ENCODE results near the gene YBX1.

The YBX1 gene

DNA sequence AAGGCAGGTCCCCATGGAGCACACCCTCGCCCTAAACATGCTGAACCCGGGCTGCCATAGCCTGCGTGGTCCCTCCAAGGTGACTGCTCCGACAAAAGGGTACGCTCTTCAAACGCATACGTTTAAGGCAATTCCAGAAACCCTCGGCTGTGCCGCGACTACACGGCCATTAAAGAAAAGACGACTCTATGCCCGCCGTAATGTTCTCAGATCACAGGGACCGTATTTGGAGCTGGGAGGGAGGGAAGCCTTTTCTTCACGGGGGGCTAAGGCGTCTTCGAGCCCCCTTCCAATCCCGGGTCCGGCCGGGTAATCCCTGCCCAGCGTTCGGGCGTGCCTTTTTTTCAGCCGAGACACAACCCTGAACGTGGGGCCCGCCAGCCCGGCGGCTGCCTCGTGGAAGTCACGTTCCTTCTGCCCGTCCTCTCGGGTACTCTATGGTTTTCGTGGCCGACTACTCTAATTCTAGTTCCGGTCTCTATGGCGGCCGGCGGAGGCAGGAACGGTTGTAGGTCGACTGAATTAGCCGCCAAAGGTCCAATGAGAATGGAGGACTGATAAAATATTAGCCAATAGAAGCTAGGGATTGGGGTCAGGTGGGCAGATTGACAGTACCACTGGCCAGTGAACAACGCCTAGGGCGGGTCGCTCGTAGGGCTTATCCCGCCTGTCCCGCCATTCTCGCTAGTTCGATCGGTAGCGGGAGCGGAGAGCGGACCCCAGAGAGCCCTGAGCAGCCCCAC, at the start of gene YBX1:
Gene YBX1, plus strand, starts transcription at position 678 of the 743 bp plus-strand sequence. CDS start 148 bp downstream, outside the sequence.
- H3K36me3 ChIP-seq = peaks cover 41% of the 10 kb centered on the region
- H3K4me3 ChIP-seq (ENCODE audit: low read depth, low read length) = peak within 1 kb of the TSS; percentile 97
- peak; percentile 97 for DNase-seq
- H3K9me3 ChIP-seq (ENCODE audit: severe bottlenecking) = no peaks in the 10 kb centered on the region
- peak within 1 kb of the TSS; percentile 91 for H3K27ac ChIP-seq
- TF ChIP-seq, protein P1, sequence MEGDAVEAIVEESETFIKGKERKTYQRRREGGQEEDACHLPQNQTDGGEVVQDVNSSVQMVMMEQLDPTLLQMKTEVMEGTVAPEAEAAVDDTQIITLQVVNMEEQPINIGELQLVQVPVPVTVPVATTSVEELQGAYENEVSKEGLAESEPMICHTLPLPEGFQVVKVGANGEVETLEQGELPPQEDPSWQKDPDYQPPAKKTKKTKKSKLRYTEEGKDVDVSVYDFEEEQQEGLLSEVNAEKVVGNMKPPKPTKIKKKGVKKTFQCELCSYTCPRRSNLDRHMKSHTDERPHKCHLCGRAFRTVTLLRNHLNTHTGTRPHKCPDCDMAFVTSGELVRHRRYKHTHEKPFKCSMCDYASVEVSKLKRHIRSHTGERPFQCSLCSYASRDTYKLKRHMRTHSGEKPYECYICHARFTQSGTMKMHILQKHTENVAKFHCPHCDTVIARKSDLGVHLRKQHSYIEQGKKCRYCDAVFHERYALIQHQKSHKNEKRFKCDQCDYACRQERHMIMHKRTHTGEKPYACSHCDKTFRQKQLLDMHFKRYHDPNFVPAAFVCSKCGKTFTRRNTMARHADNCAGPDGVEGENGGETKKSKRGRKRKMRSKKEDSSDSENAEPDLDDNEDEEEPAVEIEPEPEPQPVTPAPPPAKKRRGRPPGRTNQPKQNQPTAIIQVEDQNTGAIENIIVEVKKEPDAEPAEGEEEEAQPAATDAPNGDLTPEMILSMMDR (IDR thresholded peaks at IDR 0.05; ENCODE audit: low read depth, low read length) = no peak
- no peaks in the 10 kb centered on the region for H3K27me3 ChIP-seq (ENCODE audit: insufficient read depth, low read depth, severe bottlenecking)

GRCh38 chr1:42639116-42639515, 43.1 kb upstream of the YBX1 start:
- no peaks in the 10 kb centered on the region for H3K36me3 ChIP-seq
- peak overlapping the region; percentile 34 for H3K27ac ChIP-seq
- H3K27me3 ChIP-seq (ENCODE audit: insufficient read depth, low read depth, severe bottlenecking) = no peaks in the 10 kb centered on the region
- TF ChIP-seq, protein P1 (IDR thresholded peaks at IDR 0.05; ENCODE audit: low read depth, low read length) = no peak
- peaks cover 2% of the 10 kb centered on the region for H3K9me3 ChIP-seq (ENCODE audit: severe bottlenecking)
- no peak overlapping the region for H3K4me3 ChIP-seq (ENCODE audit: low read depth, low read length)
- DNase-seq = no peak

DNA sequence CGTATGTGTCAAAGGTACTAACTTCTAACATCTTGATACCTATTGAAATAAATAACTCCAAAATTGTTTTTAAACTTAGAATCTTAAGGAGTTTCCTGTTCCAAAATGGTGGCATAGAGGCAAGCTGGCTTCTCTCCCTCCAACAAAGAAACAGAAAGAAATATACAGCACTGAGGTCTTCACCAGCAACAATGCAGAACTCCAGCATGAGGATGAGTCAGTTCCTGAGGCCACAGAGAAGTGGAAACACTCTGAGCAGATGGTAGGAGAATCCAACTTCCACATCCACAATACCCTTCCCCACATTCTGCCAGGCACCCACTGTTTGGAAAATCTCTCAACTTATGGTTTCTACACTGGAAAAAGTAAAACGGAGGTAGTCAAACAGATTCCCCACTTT, 36.2 kb upstream of the YBX1 start:
- H3K27me3 ChIP-seq (ENCODE audit: insufficient read depth, low read depth, severe bottlenecking) = no peaks in the 10 kb centered on the region
- no peak for DNase-seq
- H3K27ac ChIP-seq = no peak overlapping the region
- no peaks in the 10 kb centered on the region for H3K36me3 ChIP-seq
- no peaks in the 10 kb centered on the region for H3K9me3 ChIP-seq (ENCODE audit: severe bottlenecking)
- TF ChIP-seq, protein P1 (IDR thresholded peaks at IDR 0.05; ENCODE audit: low read depth, low read length) = no peak
- H3K4me3 ChIP-seq (ENCODE audit: low read depth, low read length) = no peak overlapping the region

DNA sequence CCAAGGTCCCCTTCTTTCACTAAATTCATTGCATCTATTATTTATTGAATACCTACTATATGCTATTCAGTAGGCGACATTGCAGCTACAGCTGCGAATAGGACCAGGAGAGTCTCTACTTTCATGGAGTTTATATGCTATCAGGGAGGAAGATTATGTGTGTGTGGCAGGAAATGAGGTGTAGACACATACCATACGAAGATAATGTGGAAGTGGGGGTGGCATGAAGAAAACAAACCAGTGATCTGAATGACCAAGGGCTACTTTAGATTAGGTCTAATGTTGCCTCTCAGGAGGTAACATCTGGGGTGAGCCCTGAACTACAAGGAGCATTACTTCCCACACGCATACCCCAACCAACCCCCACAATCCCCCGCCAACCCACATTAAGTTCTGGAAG, 25.0 kb upstream of the YBX1 start:
- Histone ChIP-seq H3K27me3 (ENCODE audit: insufficient read depth, low read depth, severe bottlenecking) (no peaks in the 10 kb centered on the region), H3K27ac (no peak overlapping the region), H3K4me3 (ENCODE audit: low read depth, low read length) (no peak overlapping the region), H3K36me3 (peaks cover 27% of the 10 kb centered on the region), H3K9me3 (ENCODE audit: severe bottlenecking) (no peaks in the 10 kb centered on the region)
- DNase-seq = no peak
- TF ChIP-seq, protein P1 (IDR thresholded peaks at IDR 0.05; ENCODE audit: low read depth, low read length) = no peak

DNA sequence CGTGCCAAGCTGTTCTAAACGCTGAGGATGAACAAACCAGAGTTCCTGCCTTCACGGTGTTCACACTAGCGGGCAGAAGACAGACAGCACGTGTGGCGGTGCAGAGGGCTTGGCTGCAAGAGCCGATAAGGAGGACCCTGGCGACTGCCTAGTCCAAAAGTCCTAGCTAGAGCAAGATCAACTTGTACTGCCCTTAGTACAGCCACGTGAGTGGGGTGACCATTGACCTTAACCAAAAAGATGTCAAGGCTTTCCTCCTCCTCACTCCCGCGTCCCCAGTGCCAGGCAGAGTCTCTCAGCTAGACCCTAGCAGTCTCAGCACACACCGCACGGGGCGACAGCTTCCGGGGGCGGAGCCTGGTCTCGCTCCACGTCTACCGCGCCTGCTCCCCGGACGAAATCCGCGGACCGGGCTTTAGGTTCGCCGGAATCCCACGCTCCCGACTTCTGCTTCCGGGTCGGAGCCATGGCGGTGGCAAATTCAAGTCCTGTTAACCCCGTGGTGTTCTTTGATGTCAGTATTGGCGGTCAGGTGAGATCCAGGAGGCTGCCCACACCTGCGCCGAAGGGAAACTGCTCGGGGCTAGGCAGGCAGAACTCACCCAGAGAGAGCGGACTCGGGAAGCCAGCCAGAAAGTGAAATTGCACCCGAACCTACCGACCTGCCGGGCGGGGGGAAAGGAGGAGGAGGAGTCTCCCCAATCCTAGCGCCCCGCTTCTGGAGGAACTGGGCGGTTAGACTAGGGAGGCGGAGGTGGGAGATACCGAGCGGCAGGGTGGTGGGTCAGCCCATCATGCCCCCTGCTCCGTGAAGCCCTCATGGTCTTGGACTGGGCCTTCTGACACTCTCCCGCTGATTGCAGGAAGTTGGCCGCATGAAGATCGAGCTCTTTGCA, 24.0 kb upstream of the YBX1 start, which contains the start of gene PPIH:
Gene PPIH, plus strand, starts transcription at position 443 of the 896 bp plus-strand sequence. Its CDS starts 24 bp downstream, at position 467.
- peaks cover 32% of the 10 kb centered on the region for H3K36me3 ChIP-seq
- TF ChIP-seq, protein P1 (IDR thresholded peaks at IDR 0.05; ENCODE audit: low read depth, low read length) = peak; percentile 19
- H3K27me3 ChIP-seq (ENCODE audit: insufficient read depth, low read depth, severe bottlenecking) = no peaks in the 10 kb centered on the region
- H3K4me3 ChIP-seq (ENCODE audit: low read depth, low read length) = peak within 1 kb of the TSS; percentile 75
- DNase-seq = peak; percentile 96
- H3K27ac ChIP-seq = peak within 1 kb of the TSS; percentile 78
- no peaks in the 10 kb centered on the region for H3K9me3 ChIP-seq (ENCODE audit: severe bottlenecking)
